HEK293T (cell line): ENCODE measurements around the gene MAN1A2.

ENCODE experiments used
- ARNT ChIP-seq: fragments of 450-650 bp; IDR thresholded peaks from 2 replicates; pipeline ENCODE4 v1.6.1; 2017; ENCODE audit warnings: mild to moderate bottlenecking
- BHLHE40 ChIP-seq: fragments of 450-650 bp; IDR thresholded peaks from 2 replicates; pipeline ENCODE4 v1.6.1; 2016; ENCODE audit warnings: mild to moderate bottlenecking, moderate library complexity, borderline replicate concordance
- CTBP1 ChIP-seq: fragments of 450-650 bp; IDR thresholded peaks from 2 replicates; pipeline ENCODE4 v1.6.1; 2016; ENCODE audit warnings: borderline replicate concordance
- ELF4 ChIP-seq: fragments of 450-650 bp; IDR thresholded peaks from 2 replicates; pipeline ENCODE4 v1.6.1; 2017; ENCODE audit warnings: antibody characterized with exemption
- FOXA1 ChIP-seq: fragments of 450-650 bp; IDR thresholded peaks from 2 replicates; pipeline ENCODE4 v1.6.1; 2016; ENCODE audit warnings: mild to moderate bottlenecking
- FOXK2 ChIP-seq: fragments of 450-650 bp; IDR thresholded peaks from 2 replicates; pipeline ENCODE4 v1.6.1; 2016; ENCODE audit warnings: mild to moderate bottlenecking
- FOXM1 ChIP-seq: fragments of 450-650 bp; IDR thresholded peaks from 2 replicates; pipeline ENCODE4 v1.6.1; 2017; ENCODE audit warnings: mild to moderate bottlenecking, borderline replicate concordance
- HDGF ChIP-seq: fragments of 450-650 bp; IDR thresholded peaks from 2 replicates; pipeline ENCODE4 v1.6.1; 2017; ENCODE audit warnings: antibody characterized with exemption, borderline replicate concordance
- L3MBTL2 ChIP-seq: fragments of 450-650 bp; conservative IDR thresholded peaks from 2 replicates; pipeline ENCODE4 v1.6.1; 2016; ENCODE audit warnings: mild to moderate bottlenecking
- NFRKB ChIP-seq: fragments of 450-650 bp; IDR thresholded peaks from 2 replicates; pipeline ENCODE4 v1.6.1; 2016; ENCODE audit warnings: mild to moderate bottlenecking, moderate library complexity
- SP1 ChIP-seq: fragments of 450-650 bp; IDR thresholded peaks from 2 replicates; pipeline ENCODE4 v1.6.1; 2017
- SUZ12 ChIP-seq: fragments of 450-650 bp; IDR thresholded peaks from 2 replicates; pipeline ENCODE4 v1.6.1; 2016; ENCODE audit warnings: mild to moderate bottlenecking
- TARDBP ChIP-seq: fragments of 450-650 bp; IDR thresholded peaks from 2 replicates; pipeline ENCODE4 v1.6.1; 2016
- TF ChIP-seq, protein P1 (sequence below): fragments of 450-650 bp; IDR thresholded peaks from 2 replicates; pipeline ENCODE4 v1.6.1; 2016

DNA sequence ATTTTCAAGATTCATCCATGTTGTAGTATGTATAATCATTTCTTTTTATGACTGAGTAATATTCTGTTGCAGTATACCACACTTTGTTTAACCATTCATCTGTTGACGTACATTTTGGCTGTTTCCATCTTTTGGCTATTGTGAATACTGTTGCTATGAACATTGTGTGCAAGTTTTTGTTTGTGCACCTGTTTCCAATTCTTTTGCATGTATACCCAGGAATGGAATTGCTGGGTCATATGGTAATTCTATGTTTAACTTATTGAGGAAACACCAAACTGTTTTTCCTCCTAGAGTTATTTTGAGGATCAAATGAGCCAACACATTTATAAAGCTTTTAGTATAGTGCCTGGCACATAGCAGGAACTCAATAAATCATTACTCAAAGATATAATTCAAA is 49.2 kb upstream of the MAN1A2 start:
- TF ChIP-seq SUZ12 (no peak), FOXM1 (no peak), FOXA1 (no peak), ELF4 (no peak), BHLHE40 (no peak), FOXK2 (no peak), TARDBP (no peak), L3MBTL2 (no peak), SP1 (no peak), NFRKB (no peak), ARNT (no peak), HDGF (no peak), CTBP1 (no peak)
- TF ChIP-seq, protein P1, sequence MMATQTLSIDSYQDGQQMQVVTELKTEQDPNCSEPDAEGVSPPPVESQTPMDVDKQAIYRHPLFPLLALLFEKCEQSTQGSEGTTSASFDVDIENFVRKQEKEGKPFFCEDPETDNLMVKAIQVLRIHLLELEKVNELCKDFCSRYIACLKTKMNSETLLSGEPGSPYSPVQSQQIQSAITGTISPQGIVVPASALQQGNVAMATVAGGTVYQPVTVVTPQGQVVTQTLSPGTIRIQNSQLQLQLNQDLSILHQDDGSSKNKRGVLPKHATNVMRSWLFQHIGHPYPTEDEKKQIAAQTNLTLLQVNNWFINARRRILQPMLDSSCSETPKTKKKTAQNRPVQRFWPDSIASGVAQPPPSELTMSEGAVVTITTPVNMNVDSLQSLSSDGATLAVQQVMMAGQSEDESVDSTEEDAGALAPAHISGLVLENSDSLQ, result no peak
